GM19328 (cell line): ENCODE results near the gene LOXL4.

Experiments
- ATAC-seq: cut with Tn5 transposase; IDR thresholded peaks from one replicate; pipeline ENCODE4 v1.9.1; 2021; ENCODE audit warnings: mild to moderate bottlenecking, moderate library complexity; ENCODE audit not compliant: unreplicated experiment

Gene LOXL4

DNA sequence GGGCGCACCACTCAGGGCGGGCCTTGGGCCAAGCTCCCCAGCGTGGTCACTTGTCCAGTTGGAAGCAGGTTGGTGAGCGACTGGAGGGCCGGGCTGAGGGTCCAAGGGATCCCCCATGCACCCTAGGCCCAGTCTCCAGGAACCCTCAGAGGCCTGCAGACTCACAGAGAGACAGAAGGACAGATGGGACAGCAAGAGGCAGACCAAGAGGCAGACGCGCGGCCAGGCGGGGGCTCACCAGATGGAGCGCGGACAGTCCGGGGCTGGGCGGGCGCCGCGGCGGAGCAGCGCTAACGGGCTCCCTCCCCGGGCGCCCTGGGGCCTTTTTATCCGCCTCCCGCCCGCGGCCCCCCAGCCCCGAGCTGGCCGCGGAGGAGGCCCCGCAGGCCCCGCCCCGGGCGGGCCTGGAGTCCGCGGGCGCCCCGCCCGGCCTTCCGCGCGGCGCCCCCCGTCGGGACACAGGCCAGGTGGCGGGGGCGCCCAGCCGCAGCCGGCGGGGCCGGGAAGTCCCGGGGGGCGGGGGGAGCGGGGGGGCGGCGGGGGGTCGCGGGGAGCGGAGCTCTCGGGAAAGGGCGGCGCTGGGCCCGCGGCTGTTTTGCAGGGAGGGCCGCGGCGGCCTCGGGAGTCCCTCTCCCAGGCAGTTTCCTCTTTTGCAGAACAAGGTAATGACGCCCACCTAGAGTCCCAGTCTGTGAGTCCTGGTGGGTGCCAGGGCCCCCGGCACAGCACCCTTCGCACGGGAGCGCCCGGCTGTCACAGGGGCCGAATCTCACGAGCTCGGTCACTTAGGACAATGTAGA, at the start of gene LOXL4:
TSS of gene LOXL4 (minus strand) at position 301 of the 800 bp plus-strand sequence. CDS start 5,175 bp downstream, outside the sequence.
- ATAC-seq: no peak

DNA sequence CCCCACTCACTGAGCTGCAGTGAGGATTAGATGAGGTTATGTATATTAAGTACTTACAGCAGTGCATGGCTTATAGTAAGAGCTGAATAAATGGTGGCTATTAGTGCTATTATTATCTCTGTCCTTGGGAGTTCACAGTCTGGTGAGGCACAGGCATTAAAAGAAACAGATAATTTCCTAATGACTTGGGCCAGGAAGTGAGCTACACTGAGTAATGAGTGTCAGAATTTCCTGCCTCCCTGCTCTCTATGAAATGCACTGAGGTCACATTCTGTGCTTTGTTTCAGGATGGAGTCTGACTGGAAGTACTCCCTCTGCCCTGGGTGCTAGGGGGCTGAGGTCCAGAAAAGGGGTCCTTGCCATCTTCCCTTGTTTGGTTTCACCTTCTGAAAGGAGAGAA, 48.7 kb upstream of the LOXL4 start:
- ATAC-seq: no peak

DNA sequence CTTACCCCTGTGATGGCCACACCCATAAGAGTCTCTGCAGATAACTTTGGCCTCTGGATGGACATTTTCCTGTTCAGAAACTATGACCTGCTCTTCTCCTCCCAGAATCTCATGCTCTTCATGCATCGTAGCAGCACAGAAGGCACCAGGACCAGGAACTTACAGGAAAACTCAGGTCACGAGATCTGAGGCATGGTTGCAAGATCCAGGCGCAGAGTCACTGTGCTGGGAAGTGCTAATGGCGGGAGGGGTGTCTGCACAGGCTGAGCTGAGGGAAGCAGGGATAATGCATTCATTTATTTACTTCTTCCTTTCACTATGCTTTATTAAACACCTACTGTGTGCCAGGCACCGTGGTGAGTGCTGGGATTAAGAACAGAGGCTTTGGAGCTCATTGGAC, 48.2 kb upstream of the LOXL4 start:
- ATAC-seq: no peak

DNA sequence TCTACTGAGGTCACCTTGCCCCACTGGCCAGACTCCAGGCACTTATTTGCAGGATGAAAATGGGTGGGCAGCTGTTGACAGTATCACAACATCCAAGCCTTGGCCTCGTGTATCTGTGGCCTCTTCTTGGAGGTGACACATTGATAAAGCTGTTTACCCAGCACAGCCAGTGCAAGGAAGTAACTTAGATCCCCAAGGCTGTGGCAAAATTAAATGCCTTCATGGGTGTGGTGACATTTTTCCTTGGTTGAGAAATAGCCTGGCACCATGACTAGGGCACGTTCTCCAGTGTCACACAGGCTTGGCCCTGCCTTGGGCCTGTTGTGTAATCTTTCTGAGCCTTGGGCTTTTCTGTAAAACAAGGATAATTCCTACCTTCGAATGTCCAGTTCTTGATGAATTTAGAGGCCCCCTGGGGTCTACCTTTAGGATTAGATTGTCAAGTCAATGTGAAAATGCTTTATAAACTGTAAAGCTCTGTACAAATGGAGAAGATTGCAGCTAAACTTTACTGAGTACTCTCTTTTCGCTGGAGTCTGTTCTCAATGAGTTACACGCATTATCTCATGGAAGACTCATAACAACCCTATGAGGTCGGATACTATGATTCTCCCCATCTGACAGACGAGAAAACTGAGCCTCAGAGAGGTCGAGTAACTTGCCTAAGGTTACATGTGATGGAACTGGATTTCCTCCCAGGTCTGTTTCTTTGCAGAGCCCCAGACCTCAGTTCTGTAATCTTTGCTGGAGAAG, 46.7 kb upstream of the LOXL4 start:
- ATAC-seq: no peak

DNA sequence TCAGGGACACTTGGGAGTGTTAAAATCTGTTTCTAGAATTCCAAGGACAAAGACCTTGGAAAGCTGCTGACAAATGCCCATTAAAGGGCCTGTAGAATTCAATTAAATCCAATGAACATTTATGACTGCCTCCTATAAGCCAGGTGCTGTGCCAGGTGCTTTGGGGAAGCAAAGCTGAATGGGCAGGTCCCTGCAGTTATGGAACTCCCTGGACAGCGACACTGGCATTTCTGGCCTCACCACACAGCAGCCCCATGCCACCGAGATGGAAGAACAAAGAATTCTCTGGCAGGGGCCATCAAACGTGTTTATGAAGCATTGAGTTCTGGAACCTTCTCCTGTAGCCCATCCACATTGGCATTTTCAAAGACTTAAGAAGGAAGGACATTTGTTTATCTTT, 45.6 kb upstream of the LOXL4 start:
- ATAC-seq: no peak

DNA sequence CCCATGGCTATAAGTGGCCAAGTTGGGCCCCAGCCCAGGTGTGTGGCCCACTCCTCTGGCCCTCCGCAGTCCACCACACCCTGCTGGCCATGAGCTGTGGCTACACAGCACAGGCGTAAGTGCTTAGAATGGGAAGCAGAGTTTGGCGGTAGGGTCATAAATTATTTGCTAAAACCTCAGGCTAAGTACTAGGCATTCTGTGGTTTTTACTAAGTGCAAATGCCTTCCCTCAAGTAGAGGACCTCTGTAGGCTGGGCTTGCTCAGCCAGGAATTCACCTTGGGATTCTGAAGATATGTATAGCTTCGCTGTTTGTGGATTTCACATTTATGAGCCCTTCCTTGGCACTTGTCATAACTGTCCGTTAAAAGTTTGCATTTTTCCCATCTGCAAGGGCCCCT, 44.8 kb upstream of the LOXL4 start:
- no peak for ATAC-seq

DNA sequence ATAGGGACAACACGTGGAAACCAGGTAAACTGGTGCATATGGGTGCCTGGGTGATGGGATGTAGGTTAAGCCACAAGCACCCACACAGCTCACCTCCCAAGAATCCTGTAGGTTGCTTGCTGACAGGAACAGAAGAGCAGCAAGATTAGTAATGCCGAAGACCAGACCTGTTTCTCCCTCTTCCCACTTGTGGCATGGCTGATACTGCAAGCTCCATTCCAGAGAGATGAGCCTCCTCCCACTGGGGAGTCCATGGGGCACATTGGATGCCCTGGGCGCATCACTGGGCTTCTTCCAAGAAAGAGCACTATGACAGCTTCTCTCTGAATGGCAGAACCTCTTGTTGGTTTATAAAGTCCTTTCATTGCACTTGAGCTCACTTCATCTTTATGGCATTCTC, 44.4 kb upstream of the LOXL4 start:
- ATAC-seq: no peak

DNA sequence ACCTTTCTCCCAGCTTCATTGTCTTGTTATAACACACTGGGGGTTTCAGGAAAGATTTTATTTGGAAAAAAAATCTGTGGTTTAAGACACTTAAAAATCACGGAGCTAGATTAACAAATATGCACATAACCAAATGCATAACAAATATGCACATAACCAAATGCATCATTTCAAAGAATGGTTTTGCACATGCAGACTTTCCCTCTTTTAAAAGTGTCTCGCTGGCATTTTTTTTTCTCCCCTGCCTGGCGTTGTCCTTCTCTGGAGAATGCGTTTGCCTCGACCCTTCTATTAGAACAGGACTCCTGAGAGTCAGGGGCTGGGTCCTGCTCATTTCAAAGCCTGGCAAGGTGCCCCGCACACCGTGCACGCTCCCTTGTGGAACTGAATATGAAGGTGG, 42.7 kb upstream of the LOXL4 start:
- ATAC-seq: no peak

DNA sequence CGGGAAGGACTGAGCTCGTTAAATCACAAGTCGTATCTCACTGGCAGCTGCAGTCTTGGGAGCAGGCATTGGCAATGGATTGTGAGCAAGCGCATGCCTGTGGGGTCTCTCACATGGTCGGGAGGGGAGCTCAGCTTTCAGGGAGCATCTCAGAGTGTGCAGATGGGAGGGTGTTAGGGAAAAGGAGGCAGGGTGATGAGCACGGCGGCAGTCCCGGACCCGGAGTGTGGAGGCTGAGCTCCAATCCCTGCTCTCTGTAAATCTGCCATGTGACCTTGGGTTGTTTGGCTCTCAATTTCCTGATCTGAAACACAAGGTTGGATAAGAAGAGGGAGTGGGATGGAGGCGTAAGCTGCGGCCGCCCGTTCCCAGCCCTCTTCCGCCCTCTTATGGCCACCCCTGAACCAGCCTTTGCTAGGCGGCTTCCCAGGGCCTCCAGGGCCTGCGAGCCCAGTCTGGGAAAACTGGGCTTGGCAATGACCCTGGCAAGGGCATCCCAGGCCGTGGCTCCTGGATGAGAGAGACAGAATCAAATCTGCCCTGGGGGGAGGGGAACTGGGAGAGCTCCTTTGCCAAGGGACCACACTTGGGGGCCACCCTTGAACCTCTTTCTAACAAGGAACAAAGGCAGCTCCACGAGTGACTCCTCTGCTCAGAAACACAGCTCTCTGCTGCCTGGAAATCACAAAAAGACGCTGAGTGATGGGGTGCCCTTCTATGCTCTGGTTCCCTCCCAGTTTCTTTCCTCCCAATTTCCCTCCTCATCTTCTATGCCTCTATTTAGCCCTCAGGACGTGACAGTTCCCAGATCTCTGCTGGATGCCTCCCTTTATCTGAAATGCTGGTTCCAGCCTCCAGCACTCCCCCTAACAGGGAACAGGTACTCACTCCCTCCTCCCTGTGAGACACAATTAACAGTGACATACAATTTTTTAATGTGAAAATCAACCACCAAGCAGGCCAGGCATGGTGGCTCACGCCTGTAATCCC, 41.7 kb upstream of the LOXL4 start:
- ATAC-seq: no peak

DNA sequence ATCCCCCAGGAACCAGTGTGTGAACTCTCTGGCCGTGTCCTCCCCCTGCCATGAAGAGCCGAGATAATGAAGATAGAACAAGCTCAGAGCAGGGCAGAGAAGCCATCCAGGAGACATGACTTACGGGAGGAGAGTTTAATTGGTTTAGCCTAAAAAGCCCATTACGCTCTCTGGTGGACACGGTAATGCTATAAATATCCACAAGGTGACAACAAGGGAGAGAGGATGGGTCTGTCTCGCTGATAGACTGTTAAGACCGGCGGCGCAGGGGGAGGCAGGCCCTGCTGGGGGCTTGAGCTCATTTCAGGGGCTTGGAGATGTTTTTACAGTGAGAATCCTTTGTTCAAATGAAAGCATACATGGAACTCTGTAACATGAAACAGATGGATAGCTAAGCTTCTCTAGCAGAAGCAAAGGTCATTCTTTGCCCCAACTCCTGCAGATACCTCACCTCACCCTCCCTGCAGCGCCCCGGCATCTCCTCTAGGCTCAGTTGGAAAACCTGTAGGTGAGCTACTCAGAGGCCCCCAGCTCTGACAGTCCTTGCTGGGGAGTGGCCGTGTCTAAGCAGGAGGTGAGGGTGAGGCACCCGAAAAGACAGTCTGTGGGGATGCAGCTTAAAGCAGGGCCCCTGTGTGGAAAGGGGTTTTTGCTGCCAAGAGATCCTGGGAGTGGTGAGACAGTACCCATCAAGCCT, 40.8 kb upstream of the LOXL4 start:
- no peak for ATAC-seq

DNA sequence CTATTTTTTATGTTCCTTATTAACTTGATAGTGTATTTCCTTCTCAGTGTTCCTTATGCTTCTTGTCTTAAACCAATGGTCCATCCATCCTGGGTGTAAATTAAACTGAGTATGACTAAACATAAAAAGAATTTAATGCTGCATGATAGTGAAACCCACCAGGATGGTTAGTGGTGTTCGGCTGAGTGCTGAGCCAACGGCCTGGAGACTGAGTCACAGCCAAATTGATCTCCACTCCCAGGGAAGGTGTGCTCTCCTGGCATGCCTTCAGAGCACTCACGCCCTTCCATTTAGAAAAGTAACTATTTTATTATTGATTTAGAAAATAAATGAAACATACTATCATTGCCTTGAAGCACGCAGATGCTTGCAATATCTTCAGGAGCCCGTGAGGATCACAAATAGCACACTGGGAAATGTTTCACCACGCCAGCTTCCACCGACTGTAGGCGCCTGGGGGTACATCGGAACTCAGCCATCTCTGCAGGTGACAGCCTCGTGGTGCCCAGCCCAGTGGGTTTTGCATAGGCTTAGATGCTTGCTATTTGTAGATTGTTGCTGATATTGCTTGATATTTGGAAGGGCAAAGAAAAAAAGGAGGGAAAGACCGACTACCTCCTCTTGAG, 40.0 kb upstream of the LOXL4 start:
- ATAC-seq: no peak

DNA sequence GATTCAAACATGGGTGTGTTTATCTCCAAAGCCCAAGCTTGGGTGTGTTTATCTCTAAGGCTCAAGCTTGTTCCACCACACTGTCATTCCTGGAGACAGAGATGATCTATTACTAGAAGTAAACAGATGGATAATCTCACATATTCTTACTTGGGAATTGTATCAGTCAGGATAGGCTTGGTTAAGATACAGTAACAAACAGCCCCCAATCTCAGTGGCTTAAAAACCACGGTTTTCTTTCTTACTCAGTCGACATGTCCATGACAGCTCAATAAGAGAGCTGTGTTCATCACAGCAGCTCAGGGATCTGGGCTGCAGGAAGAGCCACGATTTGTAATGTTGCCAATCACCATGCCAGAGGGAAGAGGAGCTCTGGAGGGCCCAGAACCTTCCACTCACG, 38.5 kb upstream of the LOXL4 start:
- ATAC-seq: no peak

DNA sequence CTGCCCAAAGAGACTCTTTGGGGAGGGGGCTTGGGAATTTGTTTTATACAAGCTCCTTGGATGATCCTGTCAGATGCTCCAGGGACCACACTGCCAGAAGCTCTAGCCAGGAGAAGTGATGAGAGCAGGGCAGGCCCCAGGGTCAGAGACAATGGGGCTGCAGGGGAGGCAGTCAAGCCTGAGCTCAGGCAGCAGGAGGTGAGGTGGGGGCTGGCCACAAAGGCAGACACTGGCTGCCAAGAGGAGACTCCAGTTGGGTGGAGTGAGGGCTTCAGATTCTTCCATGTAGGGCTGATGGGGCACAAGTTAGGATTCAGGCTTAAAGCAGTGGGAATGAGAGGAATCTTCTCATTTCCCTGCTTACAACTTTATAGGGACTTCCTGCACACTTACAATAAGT, 35.6 kb upstream of the LOXL4 start:
- no peak for ATAC-seq

DNA sequence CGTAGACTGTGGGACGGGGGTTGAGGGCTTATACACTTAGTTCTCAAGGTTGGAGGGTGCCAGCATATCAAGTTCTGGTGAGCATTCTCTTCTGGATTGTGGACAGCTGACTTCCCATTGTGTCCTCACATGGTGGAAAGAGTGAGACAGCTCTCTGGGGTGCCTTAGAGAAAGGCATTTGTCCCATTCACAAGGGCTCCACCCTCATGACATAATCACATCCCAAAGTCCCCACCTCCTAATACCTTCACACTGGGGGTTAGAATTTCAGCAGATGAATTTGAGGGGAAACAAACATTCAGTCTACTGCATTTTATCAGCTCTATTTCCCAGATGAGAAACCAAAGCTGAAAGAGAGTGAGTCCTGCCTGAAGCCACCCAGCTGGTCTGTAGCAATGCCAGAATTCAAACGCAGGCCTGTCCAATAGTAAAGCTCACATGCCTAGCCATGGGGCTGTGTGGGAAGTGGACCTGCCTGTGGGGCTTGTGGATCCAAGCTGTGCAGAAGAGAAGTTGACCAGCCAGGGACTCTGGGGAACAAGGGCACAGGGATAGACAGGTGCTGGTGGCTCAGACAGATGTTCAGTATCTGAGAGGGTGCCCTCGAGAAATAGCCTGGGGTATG, 34.9 kb upstream of the LOXL4 start:
- no peak for ATAC-seq

DNA sequence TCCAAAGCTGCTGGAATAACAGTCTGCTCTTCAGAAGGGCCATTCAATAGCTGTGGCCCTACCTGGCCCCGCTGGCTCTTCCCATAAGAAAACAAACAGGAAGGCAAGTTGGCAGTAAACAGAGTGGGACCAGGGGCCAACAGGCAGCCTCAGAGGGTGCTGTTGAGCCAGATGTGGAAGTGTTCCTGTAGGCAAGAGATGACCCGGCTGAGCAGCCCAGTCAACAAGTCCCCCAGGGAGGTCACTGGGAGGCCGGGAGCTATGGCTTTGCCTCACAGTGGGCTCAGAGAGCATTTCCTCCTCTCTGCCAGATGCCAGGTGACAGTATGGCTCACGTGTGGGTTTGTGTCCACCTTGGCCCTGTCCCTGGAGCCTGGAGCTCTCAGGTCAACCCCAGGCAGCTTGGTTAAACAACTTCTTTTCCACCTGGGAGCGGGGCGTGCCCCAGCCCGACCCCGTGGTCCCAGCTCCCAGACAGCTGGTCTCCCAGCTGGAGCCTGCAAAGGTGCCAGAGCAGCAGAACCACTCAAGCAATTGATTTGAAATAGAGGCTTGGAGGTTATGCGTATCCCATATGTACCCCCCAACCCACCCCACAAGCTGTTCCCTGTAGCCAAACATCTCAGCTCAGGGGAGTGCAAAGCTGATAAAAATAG, 33.8 kb upstream of the LOXL4 start:
- no peak for ATAC-seq

DNA sequence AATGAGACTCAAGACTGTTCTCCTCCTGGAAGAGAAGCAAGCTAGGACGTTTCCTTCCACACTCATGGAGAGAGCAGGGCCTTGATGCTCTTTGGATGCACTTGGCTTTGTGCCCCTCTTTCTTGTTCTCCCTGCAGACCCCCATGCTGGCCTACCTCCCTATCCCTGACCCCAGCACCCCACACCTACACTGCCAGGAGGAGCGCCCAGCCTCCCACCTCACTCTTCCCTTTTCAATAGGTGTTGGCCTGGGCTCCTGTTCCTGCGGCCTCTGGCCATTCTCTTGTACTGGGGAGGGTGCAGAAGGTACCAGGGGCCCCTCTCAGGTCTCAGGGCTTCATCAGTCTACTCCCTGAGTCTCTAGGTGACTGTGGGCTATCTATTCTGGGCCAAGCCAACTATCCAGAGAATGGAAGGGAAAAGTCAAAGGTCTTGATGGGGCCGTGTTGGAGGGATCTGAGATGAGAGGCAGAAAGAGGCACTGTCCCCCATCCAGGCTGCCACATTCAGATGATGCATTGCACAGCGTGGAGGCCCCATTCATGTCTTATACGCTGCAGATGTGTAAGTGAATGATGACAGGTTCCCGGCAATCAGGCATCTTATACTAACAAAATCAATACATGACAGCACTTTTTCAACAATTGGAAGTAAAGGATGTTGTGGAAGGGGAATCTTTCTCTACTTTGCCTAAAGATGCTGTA, 32.7 kb upstream of the LOXL4 start:
- ATAC-seq: no peak

DNA sequence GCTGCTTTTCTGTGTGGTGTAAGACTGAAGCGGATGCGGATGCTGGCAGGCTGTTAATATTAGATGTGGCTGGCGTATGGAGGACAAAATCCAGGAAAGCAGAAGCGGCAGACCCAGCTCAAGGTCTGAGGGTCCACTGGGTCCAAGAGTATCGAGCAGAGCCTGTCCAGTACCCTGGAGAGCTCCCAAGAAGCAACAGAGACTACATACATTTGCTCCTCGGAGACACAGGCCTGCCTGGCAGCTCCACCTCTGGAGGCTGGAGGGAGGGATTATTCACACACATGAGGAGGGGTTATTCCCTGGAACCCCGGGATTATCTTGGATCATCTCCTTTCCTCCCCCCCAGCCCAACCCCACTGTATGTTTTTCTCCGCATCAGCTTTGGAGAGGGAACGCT, 31.3 kb upstream of the LOXL4 start:
- no peak for ATAC-seq

DNA sequence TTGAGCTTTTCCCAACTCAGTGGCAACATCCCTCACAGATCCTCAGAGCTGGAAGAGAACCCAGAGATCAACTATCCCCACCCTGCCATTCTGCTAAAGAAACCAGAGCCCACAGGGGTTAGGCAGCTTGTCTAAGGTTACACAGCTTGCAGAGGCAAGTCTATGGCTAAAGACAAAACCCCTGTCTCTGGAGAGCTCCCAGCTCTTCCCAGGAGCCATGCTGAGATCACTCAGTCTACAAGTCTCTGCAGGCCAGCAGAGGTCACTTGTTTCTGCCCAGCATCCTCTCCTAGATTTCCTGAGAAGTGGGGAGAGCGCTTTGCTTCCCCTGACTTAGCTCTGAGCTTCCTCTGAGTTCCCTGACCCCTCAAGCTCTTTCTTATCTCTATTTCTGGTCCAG, 28.5 kb upstream of the LOXL4 start:
- ATAC-seq: no peak

DNA sequence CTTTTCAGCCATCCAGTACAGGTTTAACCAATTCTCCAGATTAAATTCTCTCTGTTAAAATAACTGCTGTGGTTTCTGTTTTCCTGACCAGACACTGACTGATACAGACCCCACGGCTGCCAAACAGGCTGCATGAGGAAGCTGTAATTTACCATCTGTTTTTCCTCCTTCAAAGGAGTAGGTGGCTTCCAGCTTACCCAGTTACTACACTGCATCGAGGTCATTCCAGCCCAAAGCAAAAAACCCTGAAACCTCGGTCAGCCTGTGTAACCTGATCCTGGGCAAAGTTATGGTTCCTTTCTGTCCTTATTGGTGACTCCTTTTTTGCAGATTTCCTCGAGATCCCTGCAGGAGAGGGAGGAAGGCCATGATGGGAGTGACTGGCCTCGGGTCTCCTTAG, 27.9 kb upstream of the LOXL4 start:
- no peak for ATAC-seq
